HepG2 (cell line): Measurements from ENCODE around the gene P2RY11. TPM values are rescaled to one million over a fixed set of nuclear protein-coding genes. Genes with fewer than 3 reads are reported as not detected.

Experiments
- ATAC-seq: fragments of 200-7000 bp; cut with Tn5 transposase; 3 replicates; pipeline ENCODE4 v1.9.1; 2020; ENCODE audit warnings: mild to moderate bottlenecking, moderate library complexity
- BruUV-seq: library from RNA; stranded (reverse); fragments of 400-500 nt; replicated peaks from 2 replicates; lab custom pipeline; 2021; lab: Mats Ljungman, UMichigan
- CTCF ChIA-PET: fragments of 300-600 bp; formaldehyde crosslinking; extraction: SDS; loops from one replicate; lab custom pipeline; 2021; ENCODE audit warnings: low total read pairs, inconsistent platforms, low intra/inter-chr PET ratio; lab: Yijun Ruan, JAX
- POLR2A ChIA-PET: fragments of 350-600 bp; sonication (Branson Sonifier 250); formaldehyde crosslinking; loops from one replicate; lab custom pipeline; 2020; ENCODE audit warnings: antibody characterized with exemption, inconsistent platforms; lab: Yijun Ruan, JAX
- DNase-seq: peaks from one replicate; pipeline ENCODE4 v3.0.0-alpha.2; 2015; ENCODE audit warnings: low spot score
- FAIRE-seq: peaks from 3 replicates; lab custom pipeline; 2011; peaks lifted over from hg19 to GRCh38; lab: Jason Lieb, UNC
- H2AFZ ChIP-seq: one replicate; pipeline ENCODE4 v1.6.1; 2011; ENCODE audit warnings: low read length, inconsistent platforms
- H3K27ac ChIP-seq: fragments of 300-600 bp; 3 replicates; pipeline ENCODE4 v1.8.0; 2011; ENCODE audit warnings: mixed run types, mild to moderate bottlenecking, mixed read lengths, low read length, inconsistent platforms; ENCODE audit not compliant: insufficient read depth; ENCODE audit errors: extremely low read length
- H3K27me3 ChIP-seq, 2 experiments: fragments of 200-600 bp in 1 of 2; 2 replicates in 1 of 2; 3 replicates in 1 of 2; pipeline versions ENCODE4 v1.6.0 to v1.8.0; 2011; ENCODE audit warnings: low read length in 2 of 2, mild to moderate bottlenecking in 2 of 2, moderate library complexity in 2 of 2, inconsistent platforms in 1 of 2; ENCODE audit not compliant: insufficient read depth in 2 of 2, control insufficient read depth in 1 of 2
- H3K36me3 ChIP-seq, 2 experiments: fragments of 200-600 bp in 1 of 2; replicated peaks in 1 of 2; 2 replicates in 1 of 2; 3 replicates in 1 of 2; pipeline versions ENCODE4 v1.5.1 to v1.8.0; 2011; ENCODE audit warnings: low read length in 2 of 2, inconsistent platforms in 1 of 2; ENCODE audit not compliant: insufficient read depth in 2 of 2, control insufficient read depth in 1 of 2
- H3K4me1 ChIP-seq: 2 replicates; pipeline ENCODE4 v1.5.1; 2012; ENCODE audit warnings: low read length, inconsistent platforms; ENCODE audit not compliant: insufficient read depth
- H3K4me2 ChIP-seq: 2 replicates; pipeline ENCODE4 v1.6.0; 2011; ENCODE audit warnings: low read depth, low read length, inconsistent platforms
- H3K4me3 ChIP-seq, 3 experiments: fragments of 200-600 bp in 1 of 3; sonication (generic), shearing (Covaris generic) in 1 of 3; replicated peaks in 1 of 3; 2 replicates each; pipeline ENCODE4 v1.5.1; 2011 to 2016; ENCODE audit warnings: low read length in 3 of 3, inconsistent platforms in 2 of 3, low read depth in 2 of 3, mild to moderate bottlenecking in 2 of 3, control low read depth in 1 of 3, mixed read lengths in 1 of 3; ENCODE audit not compliant: insufficient read depth in 1 of 3
- H3K79me2 ChIP-seq: one replicate; pipeline ENCODE4 v1.6.1; 2011; ENCODE audit warnings: low read length, inconsistent platforms; ENCODE audit not compliant: insufficient read depth
- H3K9ac ChIP-seq: 2 replicates; pipeline ENCODE4 v1.6.0; 2011; ENCODE audit warnings: mild to moderate bottlenecking, low read depth, low read length, inconsistent platforms; ENCODE audit not compliant: insufficient read depth
- H3K9me3 ChIP-seq: 2 replicates; pipeline ENCODE4 v1.5.1; 2012; ENCODE audit warnings: mild to moderate bottlenecking, low read length
- H4K20me1 ChIP-seq: 2 replicates; pipeline ENCODE4 v1.6.0; 2011; ENCODE audit warnings: inconsistent platforms, mild to moderate bottlenecking, low read length, moderate library complexity; ENCODE audit not compliant: insufficient read depth
- BHLHE40 ChIP-seq: IDR thresholded peaks from 2 replicates; pipeline ENCODE4 v1.6.1; 2011; ENCODE audit warnings: low read length, improper control_type of control experiment
- SMC3 ChIP-seq: IDR thresholded peaks from 2 replicates; pipeline ENCODE4 v1.6.1; 2011; ENCODE audit warnings: low read length, improper control_type of control experiment
- TSC22D2 ChIP-seq: sonication (generic); formaldehyde crosslinking; IDR thresholded peaks from 2 replicates; pipeline ENCODE4 v1.5.1; 2020; ENCODE audit warnings: missing genetic modification reagents, mild to moderate bottlenecking, borderline replicate concordance
- ZFP36L1 ChIP-seq: sonication (generic); formaldehyde crosslinking; IDR thresholded peaks from 2 replicates; pipeline ENCODE4 v1.8.0; 2022; ENCODE audit warnings: mild to moderate bottlenecking, missing genetic modification reagents, moderate library complexity
- ZNF350 ChIP-seq: sonication (generic); formaldehyde crosslinking; IDR thresholded peaks from 2 replicates; pipeline ENCODE4 v1.4.0; 2020; ENCODE audit warnings: mild to moderate bottlenecking, low read depth, missing genetic modification reagents, borderline replicate concordance
- ZNF589 ChIP-seq: sonication (generic); formaldehyde crosslinking; conservative IDR thresholded peaks from 2 replicates; pipeline ENCODE4 v1.8.0; 2022; ENCODE audit warnings: mild to moderate bottlenecking, moderate library complexity, missing genetic modification reagents
- ZNF605 ChIP-seq: sonication (generic); formaldehyde crosslinking; IDR thresholded peaks from 2 replicates; pipeline ENCODE4 v1.8.0; 2022; ENCODE audit warnings: mild to moderate bottlenecking, missing genetic modification reagents
- ZNF746 ChIP-seq: sonication (generic); formaldehyde crosslinking; IDR thresholded peaks from 2 replicates; pipeline ENCODE4 v1.8.0; 2022; ENCODE audit warnings: mild to moderate bottlenecking, missing genetic modification reagents
- WGBS: methylation state at CpG from one replicate; pipeline ENCODE4 v1.1.6; 2017; ENCODE audit warnings: low lambda C conversion rate; 5-methylcytosine and 5-hydroxymethylcytosine counted together
- in situ Hi-C: cut with HindIII; loops from 2 replicates; pipeline ENCODE4 v1.10.0; 2017; ENCODE audit warnings: low pct_unique_long_range_greater_than_20kb; ENCODE audit not compliant: extremely low pct_ligation_motif_present
- intact Hi-C: fragments of 100-400 bp; cut with micrococcal nuclease; formaldehyde crosslinking; loops from one replicate; pipeline ENCODE4 v1.10.0; 2022; ENCODE audit not compliant: unreplicated experiment
- polyA plus RNA-seq, 8 experiments: library from polyadenylated mRNA; depleted of rRNA in 3 of 8; stranded (reverse) in 7 of 8; unstranded in 1 of 8; fragments of >200 nt; fragmentation: Illumina TruSeq in 4 of 8; extraction: Trizol in 4 of 8; gene quantifications; 2 replicates each; pipeline versions ENCODE4 v1.2.1 to v1.2.3, GENCODE V29; 2011 to 2016; ENCODE audit warnings: low read depth in 4 of 8, missing spikeins in 1 of 8, mixed read lengths in 1 of 8; ENCODE audit not compliant: insufficient read depth in 1 of 8
- total RNA-seq, 5 experiments: library from RNA; depleted of rRNA; stranded (reverse); fragments of >200 nt; fragmentation: Illumina TruSeq; extraction: Trizol; gene quantifications; 2 replicates each; pipeline ENCODE4 v1.2.3, GENCODE V29; 2016; ENCODE audit warnings: low read depth in 1 of 5
- TF ChIP-seq, protein P1 (sequence below), 2 experiments: sonication (generic) in 1 of 2; formaldehyde crosslinking in 1 of 2; IDR thresholded peaks; 2 replicates each; pipeline versions ENCODE4 v1.5.1 to v1.6.1; 2011 to 2020; ENCODE audit warnings: borderline replicate concordance in 1 of 2, low read depth in 1 of 2, low read length in 1 of 2, mild to moderate bottlenecking in 1 of 2, missing genetic modification reagents in 1 of 2, moderate library complexity in 1 of 2
- TF ChIP-seq, protein P2 (sequence below): sonication (generic); formaldehyde crosslinking; IDR thresholded peaks from 2 replicates; pipeline ENCODE4 v1.9.0; 2021; ENCODE audit warnings: missing genetic modification reagents, borderline replicate concordance
- TF ChIP-seq, protein P3 (sequence below): sonication (generic); formaldehyde crosslinking; IDR thresholded peaks from 2 replicates; pipeline ENCODE4 v1.8.0; 2022; ENCODE audit warnings: missing genetic modification reagents, mild to moderate bottlenecking, inconsistent platforms, borderline replicate concordance
- TF ChIP-seq, protein P4 (sequence below): sonication (generic); formaldehyde crosslinking; conservative IDR thresholded peaks from 2 replicates; pipeline ENCODE4 v1.4.0; 2020; ENCODE audit warnings: missing genetic modification reagents

The P2RY11 gene
- total and polyA plus RNA-seq, 2 of the 13 experiments (the other 11 are each of a cell fraction or from before 2014, with no cell fraction given): 4.0 to 7.8 TPM

DNA sequence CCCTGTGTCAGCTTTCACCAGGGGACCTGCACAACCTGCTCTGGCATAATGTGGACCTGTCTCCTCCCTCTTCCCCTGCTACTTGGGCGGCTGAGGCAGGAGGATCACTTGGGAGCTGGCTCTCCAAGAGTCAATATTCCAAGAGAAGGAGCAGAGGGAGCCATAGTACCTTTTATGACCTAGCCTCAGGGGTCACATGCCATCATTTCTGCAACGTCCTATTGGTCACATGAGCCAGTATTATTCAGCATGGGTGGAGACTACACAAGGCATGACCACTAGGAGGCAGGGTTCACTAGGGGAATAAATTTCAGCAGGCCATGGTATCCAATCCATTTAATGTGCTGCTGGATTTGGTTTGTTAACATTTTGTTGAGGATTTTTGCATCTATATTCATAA, 37.3 kb upstream of the P2RY11 start (continued):
- TF ChIP-seq, protein P1, sequence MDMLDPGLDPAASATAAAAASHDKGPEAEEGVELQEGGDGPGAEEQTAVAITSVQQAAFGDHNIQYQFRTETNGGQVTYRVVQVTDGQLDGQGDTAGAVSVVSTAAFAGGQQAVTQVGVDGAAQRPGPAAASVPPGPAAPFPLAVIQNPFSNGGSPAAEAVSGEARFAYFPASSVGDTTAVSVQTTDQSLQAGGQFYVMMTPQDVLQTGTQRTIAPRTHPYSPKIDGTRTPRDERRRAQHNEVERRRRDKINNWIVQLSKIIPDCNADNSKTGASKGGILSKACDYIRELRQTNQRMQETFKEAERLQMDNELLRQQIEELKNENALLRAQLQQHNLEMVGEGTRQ (IDR thresholded peaks at IDR 0.05; ENCODE audit: low read depth, low read length): peak; percentile 70; the same call in 1 of the 2 replicates
- TF ChIP-seq, protein P1 (CRISPR knock-in tag; IDR thresholded peaks at IDR 0.05; ENCODE audit: borderline replicate concordance): peak; percentile 66; the same call in 1 of the 2 replicates
- TF ChIP-seq ZNF350 (CRISPR knock-in tag) (peak; percentile 88), SMC3 (peak; percentile 41; the same call in 1 of the 2 replicates)
- TF ChIP-seq, all 625 proteins: peak for 8

DNA sequence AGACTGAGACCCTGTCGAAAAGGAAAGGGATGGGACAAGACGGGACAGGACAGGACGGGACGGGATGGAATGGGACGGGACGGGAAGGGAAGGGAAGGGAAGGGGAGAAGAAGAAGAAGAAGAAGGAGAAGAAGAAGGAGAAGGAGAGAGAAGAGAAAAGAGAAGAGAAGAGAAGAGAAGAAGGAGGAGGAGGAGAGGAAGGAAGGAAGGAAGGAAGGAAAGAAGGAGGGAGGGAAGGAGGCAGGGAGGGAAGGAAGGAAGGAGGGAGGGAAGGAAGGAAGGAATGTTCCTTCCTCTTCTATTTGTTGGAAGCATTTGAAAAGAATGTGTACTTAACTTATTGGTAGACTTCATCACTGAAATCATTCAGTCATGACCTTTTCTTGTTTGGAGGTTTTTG, 35.0 kb upstream of the P2RY11 start:
- peaks cover 9% of the 10 kb centered on the region for H3K9me3 ChIP-seq
- H4K20me1 ChIP-seq: no peaks in the 10 kb centered on the region
- no peaks in the 10 kb centered on the region for H3K79me2 ChIP-seq
- H2AFZ ChIP-seq: no peak overlapping the region
- H3K27me3 ChIP-seq: peaks cover 0 to 2% of the 10 kb centered on the region in 2 experiments; a peak in 1 of 5 replicates
- H3K9ac ChIP-seq: no peak overlapping the region
- POLR2A ChIA-PET: no interaction called here
- no TSS peak for BruUV-seq
- intact Hi-C loops: no loop called here
- in situ Hi-C loops: no loop called here
- no peaks in the 10 kb centered on the region for H3K36me3 ChIP-seq
- no peak for FAIRE-seq
- H3K4me2 ChIP-seq: no peak overlapping the region
- no peak for TF ChIP-seq ZNF589 (CRISPR knock-in tag)
- no peak for TF ChIP-seq ZNF746
- no peak for TF ChIP-seq TSC22D2 (CRISPR knock-in tag)
- TF ChIP-seq ZFP36L1 (CRISPR knock-in tag): no peak
- TF ChIP-seq BHLHE40: no peak
- TF ChIP-seq, protein P2, sequence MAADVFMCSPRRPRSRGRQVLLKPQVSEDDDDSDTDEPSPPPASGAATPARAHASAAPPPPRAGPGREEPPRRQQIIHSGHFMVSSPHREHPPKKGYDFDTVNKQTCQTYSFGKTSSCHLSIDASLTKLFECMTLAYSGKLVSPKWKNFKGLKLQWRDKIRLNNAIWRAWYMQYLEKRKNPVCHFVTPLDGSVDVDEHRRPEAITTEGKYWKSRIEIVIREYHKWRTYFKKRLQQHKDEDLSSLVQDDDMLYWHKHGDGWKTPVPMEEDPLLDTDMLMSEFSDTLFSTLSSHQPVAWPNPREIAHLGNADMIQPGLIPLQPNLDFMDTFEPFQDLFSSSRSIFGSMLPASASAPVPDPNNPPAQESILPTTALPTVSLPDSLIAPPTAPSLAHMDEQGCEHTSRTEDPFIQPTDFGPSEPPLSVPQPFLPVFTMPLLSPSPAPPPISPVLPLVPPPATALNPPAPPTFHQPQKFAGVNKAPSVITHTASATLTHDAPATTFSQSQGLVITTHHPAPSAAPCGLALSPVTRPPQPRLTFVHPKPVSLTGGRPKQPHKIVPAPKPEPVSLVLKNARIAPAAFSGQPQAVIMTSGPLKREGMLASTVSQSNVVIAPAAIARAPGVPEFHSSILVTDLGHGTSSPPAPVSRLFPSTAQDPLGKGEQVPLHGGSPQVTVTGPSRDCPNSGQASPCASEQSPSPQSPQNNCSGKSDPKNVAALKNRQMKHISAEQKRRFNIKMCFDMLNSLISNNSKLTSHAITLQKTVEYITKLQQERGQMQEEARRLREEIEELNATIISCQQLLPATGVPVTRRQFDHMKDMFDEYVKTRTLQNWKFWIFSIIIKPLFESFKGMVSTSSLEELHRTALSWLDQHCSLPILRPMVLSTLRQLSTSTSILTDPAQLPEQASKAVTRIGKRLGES: no peak
- TF ChIP-seq ZNF605 (CRISPR knock-in tag): no peak
- TF ChIP-seq, protein P3, sequence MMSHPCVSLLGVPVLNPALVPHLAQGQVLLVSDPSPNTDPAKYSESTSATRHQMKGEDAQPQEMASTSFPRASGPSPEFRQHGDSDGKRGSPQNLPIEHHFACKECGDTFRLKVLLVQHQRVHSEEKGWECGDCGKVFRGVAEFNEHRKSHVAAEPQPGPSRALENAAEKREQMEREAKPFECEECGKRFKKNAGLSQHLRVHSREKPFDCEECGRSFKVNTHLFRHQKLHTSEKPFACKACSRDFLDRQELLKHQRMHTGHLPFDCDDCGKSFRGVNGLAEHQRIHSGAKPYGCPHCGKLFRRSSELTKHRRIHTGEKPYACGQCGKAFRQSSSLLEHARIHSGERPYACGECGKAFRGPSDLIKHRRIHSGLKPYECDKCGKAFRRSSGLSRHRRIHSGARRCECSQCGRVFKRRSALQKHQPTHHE: no peak
- TF ChIP-seq, protein P4, sequence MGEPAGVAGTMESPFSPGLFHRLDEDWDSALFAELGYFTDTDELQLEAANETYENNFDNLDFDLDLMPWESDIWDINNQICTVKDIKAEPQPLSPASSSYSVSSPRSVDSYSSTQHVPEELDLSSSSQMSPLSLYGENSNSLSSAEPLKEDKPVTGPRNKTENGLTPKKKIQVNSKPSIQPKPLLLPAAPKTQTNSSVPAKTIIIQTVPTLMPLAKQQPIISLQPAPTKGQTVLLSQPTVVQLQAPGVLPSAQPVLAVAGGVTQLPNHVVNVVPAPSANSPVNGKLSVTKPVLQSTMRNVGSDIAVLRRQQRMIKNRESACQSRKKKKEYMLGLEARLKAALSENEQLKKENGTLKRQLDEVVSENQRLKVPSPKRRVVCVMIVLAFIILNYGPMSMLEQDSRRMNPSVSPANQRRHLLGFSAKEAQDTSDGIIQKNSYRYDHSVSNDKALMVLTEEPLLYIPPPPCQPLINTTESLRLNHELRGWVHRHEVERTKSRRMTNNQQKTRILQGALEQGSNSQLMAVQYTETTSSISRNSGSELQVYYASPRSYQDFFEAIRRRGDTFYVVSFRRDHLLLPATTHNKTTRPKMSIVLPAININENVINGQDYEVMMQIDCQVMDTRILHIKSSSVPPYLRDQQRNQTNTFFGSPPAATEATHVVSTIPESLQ (CRISPR knock-in tag): no peak
- TF ChIP-seq, all 625 proteins: peak for 0
- Histone ChIP-seq H3K4me1 (peaks cover 23% of the 10 kb centered on the region), H3K4me3 (no peak overlapping the region), H3K27ac (no peak overlapping the region)
- WGBS: 64% methylated on average over 6 of the region's 6 CpGs
- CTCF ChIA-PET: no interaction called here
- DNase-seq (no peak), ATAC-seq (no peak)
